ENCODE results near the gene CEP170.

DNA sequence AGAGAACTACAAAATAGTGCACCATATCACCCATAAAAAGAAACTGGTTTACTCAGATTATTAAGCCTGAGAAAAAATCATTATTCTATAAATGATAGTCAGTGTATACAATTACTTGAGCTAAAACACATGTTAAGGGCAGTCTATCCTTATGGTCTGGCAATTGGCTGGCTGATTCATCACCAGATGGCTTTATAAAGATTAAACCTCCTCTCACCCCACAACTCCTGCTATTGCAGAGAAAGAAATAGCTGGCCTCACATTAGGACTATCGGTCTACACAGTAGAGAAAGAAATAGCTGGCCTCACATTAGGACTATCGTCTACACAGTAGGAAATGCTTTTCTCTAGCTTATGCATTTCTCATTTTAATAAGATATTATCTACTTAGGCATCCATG, 21.2 kb downstream of the CEP170 start:
- TF ChIP-seq EZH2 (IDR thresholded peaks at IDR 0.05; ENCODE audit: insufficient read depth, low read length): no peak
- TF ChIP-seq, protein P1, sequence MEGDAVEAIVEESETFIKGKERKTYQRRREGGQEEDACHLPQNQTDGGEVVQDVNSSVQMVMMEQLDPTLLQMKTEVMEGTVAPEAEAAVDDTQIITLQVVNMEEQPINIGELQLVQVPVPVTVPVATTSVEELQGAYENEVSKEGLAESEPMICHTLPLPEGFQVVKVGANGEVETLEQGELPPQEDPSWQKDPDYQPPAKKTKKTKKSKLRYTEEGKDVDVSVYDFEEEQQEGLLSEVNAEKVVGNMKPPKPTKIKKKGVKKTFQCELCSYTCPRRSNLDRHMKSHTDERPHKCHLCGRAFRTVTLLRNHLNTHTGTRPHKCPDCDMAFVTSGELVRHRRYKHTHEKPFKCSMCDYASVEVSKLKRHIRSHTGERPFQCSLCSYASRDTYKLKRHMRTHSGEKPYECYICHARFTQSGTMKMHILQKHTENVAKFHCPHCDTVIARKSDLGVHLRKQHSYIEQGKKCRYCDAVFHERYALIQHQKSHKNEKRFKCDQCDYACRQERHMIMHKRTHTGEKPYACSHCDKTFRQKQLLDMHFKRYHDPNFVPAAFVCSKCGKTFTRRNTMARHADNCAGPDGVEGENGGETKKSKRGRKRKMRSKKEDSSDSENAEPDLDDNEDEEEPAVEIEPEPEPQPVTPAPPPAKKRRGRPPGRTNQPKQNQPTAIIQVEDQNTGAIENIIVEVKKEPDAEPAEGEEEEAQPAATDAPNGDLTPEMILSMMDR (IDR thresholded peaks at IDR 0.05; ENCODE audit: insufficient read depth, low read depth, low read length): no peak

Data from astrocyte (in vitro differentiated cells and primary cell).